HG02610 (cell line): ENCODE data around the gene TTC22.

ENCODE experiments used
- ATAC-seq: cut with Tn5 transposase; IDR thresholded peaks from one replicate; pipeline ENCODE4 v1.9.1; 2021; ENCODE audit warnings: mild to moderate bottlenecking, moderate library complexity; ENCODE audit not compliant: unreplicated experiment

TTC22 gene

DNA sequence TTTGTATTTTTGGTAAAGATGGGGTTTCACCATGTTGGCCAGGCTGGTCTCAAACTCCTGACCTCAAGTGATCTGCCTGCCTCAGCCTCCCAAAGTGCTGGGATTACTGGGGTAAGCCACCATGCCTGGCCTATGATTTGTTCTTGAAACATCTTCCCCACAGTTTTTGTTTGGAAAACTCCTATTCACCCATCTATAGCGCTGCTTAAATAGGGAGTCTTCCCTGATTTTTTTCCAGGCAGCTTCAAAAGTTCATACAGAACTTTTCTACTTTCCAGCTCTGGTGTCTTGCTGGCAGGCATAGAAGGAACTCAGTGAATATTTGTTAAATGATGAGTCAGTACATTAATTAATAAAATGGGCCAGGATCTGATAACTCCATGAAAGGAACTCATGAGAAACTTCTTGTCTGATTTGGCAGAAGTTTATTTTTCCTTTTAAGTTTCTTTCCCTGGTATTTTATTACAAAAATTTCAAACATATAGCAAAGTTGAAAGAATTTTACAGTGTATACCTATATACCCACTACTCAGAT lies 33.0 kb upstream of the TTC22 start:
- no peak for ATAC-seq

DNA sequence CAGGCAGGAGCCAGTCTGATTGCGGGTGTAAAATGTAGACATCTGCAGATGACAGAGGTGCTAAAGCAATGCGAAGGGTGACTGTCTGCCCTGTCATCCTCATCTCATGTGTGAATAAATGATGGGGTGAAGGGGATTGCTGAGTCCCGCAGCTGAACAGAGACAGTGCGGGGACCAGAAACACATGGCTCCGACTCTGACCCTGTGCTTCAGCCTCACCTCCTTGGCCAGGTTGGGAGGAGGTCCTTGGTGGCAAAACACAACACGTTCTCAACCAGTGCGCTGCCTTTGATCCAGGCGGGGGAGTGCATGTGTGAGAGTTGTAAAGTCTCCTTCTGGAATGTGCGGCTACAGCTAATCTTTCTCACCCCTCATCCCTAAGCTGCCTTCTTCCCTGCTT lies 32.0 kb upstream of the TTC22 start:
- no peak for ATAC-seq

DNA sequence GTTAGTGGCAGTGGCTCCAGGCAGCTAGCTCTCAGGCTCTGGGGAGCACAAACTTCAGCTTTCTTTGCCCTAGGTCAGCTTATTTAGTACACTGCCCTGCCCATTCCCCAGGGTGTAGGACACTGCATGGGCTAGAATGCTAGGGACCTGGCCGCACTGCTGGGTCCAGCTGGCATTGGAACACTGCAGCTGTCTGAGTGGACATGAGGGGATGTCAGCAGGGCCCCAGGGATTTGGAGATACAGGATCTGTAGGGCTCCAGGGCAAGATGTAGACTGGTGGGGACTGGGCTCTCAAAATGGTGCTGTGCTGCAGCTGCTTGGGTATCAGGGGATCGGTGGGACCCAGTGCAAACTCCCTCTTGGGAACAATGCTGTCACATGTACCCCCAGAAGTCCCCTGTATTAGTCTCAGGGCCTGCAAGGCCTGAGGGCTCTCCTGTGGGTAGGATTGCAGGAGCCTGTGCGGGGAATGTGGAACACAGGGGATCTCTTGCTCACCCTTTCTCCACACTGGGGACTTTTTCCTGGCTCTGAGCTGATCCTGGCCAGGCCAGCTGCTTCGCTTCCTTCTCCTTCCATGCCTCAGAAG lies 25.2 kb upstream of the TTC22 start:
- ATAC-seq, result no peak

DNA sequence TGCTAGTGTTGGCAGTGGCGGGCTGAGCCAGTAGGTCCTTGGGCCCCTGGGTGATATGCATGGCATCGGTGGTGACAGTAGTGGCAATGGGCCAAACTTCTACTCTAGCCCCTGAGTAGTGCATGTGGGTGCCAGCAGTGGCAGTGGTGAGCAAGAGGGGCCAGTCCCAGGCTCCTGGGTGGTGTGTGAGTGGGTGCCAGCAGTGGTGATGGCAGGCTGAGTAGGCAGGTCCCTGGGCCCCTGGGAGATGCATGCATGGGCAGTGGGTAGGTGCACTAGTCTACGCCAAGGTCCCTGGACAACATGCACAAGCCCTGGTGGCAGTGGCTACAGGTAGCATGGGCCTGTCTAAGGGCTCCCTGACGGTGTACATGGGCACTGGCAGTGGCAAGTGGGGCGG lies 24.6 kb upstream of the TTC22 start:
- ATAC-seq, result no peak

DNA sequence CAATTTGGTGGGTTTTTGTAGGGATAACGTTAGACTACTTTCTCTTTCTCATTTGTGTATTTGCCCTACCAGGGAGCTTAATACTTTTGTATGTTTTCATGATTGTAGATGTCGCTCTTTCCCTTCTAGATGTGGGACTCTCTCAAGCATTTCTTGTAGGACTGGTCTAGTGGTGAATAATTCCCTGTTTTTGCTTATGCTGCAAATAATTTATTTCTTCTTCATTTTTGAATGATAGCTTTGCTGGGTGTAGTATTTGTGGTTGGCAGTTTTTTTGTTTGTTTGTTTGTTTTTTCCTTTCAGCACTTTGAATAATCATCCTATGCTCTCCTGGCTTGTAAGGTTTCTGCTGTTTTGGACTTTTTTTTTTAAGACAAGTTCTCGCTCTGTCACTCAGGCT lies 22.5 kb upstream of the TTC22 start:
- no peak for ATAC-seq

DNA sequence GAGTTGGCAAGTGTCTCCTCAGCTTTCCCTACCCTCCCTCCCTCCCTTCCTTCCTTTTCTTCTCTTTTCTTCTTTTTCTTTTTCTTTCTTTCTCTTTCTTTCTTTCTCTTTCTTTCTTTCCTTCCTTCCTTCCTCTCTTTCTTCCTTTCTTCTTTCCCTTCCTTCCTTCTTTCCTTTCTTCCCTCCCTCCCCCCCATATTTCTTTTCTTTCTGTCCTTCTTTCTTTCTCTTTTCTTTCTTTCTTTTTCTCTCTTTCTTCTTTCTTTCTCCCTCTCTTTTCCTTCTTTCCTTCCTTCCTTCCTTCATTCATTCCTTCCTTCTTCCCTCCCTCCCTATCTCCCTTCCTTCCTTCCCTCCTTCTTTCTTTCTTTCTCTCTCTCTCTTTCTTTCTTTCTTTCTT lies 18.6 kb upstream of the TTC22 start:
- ATAC-seq, result no peak

DNA sequence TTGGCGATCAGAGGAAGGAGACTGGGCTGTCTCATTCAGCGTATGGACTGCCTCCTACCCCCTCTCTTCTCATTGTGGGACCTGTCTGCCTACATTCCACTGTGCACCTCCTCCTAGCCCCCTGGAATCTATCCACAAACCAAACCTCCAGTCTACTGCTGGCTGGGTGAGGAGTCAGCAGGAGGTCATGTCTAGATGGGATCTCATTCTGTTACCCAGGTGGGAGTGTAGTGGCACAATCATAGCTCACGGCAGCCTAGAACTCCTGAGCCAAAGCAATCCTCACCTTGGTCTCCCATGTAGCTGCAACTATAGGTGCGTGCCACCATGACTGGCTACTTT lies 18.0 kb upstream of the TTC22 start:
- no peak for ATAC-seq

DNA sequence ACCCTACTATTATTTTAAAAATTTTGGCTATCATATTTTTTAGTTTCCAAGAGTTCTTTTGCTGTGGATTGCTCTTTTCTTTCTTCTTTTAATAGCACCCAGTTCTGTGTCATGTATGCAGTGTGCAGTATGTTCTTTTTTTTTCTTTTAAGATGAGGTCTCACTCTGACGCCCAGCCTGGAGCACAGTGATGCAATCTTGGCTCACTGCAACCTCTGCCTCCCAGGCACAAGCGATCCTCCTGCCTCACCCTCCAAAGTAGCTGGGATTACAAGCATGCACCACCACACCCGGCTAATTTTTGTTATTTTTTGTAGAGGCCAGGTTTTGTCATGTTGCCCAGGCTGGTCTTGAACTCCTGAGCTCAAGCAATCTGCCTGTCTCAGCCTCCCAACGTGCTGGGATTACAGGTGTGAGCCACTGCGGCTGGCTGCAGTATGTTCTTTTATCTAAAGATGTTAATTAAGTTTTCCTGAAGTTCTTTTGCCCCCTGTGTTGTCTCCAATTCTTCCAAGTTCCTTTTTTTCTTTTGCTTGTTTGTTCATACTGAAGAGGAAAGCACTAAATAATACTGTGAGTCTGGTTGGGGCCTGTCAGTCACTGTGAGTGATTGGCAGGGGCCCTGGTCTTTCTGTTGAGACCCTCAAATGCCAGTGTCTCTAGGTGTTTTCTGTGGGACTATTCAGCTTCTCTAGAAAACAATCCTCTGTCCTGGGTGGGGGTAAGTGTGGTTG lies 17.5 kb upstream of the TTC22 start:
- no peak for ATAC-seq

DNA sequence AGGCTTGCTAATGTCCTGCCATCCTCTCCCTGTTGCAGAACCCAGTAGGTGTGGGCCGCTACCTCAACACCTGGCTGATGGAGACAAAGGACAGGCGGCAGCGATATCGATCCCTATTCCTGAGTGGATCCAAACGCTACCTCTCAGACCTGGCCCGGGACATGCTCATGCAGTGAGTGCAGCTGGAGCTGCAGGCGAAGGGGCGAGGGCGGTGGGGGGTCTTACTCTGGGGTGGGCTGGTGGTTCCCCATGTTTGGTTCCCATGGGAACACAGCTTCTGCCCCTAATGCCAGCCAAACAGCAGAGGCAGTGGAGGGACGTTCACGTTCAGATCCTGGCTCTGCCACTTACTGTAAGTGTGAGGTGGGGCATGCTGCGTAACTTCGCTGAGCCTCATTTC lies 15.8 kb upstream of the TTC22 start:
- ATAC-seq, result no peak

DNA sequence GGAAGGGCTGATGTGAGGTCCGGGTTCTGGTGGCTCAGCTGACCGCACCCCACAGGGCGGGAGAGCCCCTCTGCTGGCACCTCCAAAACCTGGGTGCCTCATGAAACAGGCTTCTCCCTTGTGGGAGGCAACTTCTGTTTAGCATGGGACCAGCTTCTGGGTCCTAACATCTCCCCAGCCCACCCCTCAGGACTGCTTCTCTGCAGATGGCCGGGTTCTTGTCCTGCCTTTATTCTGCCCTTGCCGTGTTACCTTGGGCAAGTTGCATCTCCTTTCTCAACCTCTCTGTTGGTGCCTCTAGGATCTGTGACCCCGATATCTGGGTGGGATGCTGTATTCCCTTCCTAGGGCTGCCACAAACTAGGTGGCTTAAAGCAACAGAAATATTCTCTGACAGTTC lies 15.0 kb upstream of the TTC22 start:
- ATAC-seq, result no peak

DNA sequence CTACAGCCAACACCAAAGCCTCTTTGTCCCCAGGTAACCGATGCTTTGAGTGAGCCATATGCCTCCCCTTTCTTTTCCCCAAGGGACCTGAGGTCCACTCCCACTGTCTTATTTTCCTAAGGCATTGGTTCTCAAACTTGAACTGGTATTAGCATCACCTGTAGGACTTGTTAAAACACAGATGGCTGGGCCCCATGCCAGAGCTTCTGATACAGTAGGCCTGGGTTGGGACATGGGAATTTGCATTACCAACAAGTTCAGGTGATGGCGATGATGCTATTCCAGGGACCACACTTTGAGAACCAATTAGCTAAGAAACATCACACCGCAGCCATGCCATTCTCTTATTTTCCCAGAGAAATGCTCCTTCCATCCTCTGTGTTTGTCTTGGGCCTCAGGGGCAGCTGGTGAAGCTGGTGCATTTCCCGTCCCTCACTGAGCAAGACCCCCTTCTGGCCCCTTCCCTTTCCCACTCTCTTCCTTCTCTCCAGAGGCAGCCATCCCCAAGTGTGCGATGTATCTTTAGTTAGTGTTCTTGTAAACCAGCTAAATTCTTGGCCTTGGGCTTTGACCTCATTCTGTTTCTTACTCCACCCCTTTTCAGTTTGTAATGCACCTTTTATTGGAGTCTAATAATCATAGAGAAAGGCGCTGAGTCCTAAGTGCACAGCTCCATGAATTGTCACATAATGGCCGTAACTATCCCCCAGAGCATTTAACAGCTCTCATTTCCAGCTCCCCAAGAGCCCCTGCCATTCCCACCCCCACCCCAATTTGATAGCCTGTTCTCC lies 14.2 kb upstream of the TTC22 start:
- ATAC-seq, result no peak

DNA sequence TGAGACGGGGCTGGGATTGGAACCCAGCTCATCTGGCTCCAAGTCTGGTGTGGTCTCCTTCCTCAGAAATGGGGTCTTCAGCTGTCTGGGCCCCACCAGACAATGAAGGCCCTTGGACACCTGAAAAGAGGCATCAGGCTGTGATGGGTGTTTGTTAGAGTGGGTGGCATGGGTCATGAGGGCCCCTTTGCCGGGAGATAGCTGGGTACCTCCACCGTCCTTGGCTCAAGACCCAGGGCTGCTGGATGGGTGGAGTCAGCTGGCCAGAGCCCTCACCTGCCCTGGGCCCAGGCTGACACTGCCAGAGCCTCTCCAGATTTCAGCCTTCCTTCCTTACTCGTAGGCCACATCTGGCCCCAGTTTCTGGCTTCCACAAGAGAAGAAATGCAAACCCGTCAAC lies 13.4 kb upstream of the TTC22 start:
- no peak for ATAC-seq

DNA sequence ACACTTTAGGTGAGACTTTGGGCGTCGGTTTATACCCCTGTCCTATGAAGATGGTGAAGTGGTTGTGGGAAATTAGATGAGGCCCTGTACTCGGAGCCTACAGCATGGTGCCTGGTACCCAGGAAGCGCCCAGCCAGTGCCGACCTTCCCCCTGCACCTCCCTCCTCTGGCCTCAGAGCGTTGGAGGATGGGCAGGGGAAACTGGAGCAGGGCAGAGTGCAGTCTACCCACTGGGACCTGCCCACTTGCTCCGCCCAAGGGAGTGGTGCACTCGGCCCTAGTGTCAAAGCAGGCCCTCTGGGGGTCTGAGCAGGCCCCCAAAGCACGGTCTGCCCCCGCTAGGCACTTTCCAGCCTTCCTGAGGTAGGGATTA lies 13.0 kb upstream of the TTC22 start:
- no peak for ATAC-seq

DNA sequence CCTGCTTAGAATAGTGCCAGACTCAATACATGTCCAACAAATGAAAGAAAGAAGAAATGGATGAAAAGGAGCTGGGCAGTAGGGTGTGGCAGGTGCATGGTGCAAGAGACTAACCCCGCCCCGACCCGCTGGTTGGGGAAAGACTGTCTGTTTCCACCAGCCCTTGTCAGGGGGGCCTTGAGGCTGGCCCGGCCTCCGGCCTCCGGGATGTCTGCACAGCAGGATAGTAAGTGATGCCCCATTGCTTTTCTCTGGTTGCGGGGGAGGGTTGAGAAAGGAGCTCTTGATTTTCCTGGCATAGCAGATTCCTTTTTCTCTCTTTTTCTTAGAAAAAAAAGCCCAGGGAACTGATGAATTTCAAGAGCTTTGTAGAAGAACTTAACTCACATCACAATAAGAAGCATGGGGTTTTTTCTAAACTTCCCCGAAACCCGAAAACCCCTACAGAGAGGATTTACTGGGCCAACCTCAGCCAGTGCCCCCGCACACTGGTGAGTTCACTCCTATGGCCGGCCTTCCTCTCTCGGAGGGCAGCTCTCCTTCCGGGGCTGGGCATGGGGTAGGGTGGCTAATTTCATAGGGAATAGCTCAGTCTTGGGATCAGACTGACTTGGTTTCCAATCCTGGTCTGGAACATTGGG lies 12.5 kb upstream of the TTC22 start:
- peak; percentile 13 for ATAC-seq

DNA sequence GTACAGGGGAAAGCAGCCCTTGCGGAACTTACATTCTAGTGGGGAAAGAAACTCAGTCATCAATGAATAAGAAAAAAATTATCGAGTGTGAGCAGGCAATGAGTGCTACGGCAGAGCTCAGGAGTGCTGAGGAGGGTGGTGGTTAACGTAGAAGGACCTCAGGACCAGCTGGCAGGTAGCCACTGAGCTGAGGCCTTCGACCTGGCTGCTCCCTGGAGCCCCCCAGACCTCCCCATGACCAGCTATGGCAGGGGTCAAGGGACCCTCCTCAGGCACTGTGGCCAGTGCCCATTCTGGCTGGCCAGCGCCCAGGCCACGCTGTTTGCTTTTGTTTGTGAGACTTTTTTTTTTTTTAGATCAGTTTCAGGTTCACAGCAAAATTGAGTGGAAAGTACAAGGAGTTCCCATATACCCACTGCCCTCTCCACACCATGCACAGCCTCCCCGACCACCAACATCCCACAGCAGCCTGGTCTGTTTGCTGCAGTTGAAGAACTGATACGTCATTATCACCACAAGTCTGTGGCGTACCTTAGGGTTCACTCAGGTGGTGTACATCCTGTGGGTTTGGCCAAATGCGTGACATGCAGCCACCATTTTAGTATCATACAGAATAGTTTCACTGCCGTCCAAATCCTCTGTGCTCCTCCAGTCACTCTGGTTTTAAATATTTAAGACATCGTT lies 11.8 kb upstream of the TTC22 start:
- peak; percentile 49 for ATAC-seq

DNA sequence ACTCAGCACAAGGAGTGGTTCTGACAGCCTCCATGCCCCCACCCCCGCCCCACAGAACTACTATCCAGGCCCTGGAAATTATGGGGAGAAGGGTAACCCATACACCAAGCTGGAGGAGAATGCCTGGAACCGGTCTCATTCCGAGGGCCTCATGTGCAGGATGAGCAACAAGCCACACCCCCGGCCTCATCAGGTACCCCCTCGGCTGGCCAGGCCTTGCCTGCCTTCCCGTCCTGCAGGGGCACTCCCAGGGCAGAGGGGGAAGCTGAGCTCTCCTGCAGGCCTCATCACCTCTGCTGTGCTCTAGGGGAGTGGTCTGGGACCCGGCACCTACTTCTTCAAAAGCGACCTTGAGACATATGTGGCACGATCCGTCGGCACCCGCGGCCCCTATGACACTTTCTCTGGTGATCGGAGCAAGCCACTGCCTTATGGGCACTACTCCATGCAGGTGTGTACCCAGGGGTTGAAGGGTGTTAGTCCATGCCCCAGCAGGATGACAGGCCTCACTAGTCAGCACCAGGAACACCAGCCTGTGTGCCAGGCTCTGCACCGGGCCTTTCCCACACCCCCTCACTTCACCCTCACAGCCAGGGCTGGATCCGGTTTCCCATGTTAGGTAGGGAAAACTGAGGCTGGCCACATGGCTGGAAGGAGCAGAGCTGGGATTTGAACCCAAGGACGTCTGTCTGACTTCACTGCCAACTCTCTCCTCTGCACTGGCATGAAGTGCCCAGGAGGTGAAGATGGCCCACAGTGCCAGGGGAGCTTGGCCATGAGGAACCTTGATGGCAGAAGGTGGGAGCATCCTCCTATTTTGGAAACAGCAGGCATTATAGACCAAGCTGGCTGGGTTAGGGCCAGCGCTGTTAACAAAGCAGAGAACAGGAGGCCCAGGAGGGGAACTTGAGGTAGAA lies 10.9 kb upstream of the TTC22 start:
- no peak for ATAC-seq

DNA sequence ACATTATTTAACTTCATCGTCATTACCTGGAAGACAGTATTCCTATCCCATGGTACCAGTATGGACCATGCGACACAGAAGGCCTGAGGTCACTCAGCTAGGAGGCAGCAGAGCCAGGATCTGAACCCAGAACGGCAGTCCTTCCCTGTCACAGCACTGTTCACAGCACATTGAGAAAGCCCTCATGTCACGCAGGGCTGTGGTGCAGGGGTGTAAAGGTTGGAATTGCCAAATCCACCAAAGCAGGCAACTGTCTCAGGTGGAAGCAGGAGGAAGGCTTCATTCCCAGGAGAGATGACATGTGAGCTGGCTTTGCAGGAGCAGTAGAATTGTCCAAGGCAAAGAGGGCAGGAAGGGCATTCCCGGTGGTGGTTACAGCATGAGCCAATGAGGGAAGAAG lies 9.9 kb upstream of the TTC22 start:
- no peak for ATAC-seq

DNA sequence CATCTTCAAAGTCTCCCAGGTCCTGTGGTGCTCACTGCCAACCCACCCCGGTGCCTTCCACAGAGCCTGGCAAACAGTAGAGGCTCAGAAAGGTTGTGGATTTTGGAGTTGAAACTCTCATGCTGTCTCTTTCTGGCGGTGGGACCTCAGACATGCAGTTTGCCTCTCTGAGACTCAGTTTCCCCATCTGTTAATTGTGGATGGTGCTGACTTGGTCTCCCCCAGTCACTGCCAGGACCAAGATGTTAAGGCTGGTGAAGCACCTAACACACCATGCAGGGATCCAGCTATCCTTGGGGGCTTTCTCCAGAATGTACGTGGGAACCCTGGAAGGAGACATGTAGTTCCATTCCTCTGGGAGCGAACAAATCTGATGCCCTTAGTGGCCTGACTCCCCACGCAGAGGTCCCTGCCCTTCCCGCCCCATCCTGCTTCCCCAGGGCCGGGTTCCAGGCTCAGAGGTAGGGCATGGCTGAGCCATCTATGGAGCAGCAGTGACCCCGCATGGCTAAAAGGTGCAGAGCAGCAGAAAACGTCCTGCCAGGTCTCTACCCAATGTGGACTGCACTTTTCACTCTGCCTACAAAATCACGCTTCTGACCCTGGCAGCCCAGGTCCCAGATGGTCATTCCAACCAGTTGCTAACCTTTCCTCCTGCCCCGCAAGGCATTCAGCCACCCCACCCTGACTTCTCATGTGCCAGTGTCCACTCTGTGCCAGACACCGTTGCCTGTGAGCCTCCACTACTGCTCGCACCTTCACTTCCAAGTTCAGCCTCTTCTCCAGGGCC lies 9.2 kb upstream of the TTC22 start:
- peak; percentile 54 for ATAC-seq

DNA sequence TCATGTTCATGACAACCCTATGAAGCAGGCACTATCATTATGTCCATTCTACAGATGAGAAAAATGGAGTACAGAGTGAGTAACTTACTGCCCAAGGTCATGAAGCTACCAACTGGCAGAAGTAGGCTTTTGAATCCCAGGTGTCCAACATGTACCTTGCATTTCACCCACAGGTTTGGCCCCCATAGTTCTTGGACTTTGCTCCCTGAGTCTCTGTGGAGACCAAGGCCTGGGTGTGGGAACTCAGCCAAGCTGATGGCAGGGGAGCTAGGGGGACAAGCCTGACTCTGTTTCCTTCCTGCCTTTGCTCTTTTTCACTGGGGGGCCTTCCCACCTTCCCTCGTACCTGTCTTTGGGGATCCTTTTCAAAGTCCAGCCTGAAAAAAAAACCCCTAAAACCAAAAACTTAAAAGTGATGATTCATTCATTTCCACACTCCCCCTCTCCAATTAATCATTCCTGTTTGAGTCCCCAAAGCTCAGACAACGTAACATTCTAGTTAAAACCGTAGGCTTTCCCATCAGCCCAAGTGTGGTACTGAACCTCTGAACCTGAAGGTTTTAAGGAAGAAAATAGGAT lies 8.5 kb upstream of the TTC22 start:
- ATAC-seq, result no peak
